Loucy (cell line): Measurements from ENCODE around the gene U2AF2.

ENCODE experiments used
- EZH2phosphoT487 ChIP-seq: fragments of 200-600 bp; IDR thresholded peaks from 2 replicates; pipeline ENCODE4 v1.6.1; 2018; ENCODE audit warnings: antibody characterized with exemption, mild to moderate bottlenecking, moderate library complexity, borderline replicate concordance
- TF ChIP-seq, protein P1 (sequence below): fragments of 200-600 bp; sonication (generic); conservative IDR thresholded peaks from 2 replicates; pipeline ENCODE4 v1.5.1; 2014; ENCODE audit warnings: mild to moderate bottlenecking, antibody characterized with exemption, low read length

DNA sequence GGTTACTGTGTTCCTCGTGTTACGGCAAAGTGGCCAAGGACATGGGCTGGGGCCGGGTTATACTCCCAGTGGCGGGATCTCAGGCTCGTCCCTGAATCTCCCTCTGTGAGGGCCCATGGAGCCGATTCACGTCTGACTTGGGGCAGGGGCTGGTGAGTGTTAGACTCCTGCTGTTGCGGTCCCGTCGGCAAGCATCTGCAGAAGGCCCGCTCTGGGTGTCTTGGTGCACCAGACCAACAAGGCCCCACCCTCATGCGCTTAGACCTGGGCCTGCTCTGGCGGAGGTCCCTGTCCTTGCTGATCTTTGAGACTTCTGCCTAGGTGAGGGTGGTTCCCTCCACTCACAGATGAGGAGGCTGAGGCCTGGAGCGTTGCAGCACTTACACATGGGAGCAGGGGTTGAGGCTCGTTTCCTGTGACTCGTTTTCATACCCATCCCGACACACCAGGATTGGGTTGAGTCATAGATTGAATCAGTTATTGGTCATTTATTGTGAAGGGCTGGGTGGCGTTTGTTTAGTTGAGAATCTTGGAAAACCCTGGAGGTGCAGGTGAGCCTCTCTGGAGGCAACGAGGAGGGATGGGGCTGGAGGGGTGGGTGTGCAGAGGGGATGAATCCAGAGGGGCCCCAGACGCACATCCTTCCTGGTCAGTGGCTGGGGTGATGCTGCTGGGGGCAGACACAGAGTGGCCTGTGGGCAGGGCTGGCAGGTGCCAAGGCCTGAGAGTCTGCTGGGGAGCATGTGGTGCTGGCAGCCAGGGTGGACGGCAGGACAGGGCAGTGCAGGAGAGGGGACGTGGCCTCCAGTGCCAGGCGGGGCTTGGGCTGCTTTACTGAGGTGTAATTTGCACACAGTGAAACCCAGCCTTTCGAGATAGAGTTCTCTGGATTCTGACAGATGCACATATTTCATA, 24.8 kb downstream of the U2AF2 start:
- TF ChIP-seq, protein P1, sequence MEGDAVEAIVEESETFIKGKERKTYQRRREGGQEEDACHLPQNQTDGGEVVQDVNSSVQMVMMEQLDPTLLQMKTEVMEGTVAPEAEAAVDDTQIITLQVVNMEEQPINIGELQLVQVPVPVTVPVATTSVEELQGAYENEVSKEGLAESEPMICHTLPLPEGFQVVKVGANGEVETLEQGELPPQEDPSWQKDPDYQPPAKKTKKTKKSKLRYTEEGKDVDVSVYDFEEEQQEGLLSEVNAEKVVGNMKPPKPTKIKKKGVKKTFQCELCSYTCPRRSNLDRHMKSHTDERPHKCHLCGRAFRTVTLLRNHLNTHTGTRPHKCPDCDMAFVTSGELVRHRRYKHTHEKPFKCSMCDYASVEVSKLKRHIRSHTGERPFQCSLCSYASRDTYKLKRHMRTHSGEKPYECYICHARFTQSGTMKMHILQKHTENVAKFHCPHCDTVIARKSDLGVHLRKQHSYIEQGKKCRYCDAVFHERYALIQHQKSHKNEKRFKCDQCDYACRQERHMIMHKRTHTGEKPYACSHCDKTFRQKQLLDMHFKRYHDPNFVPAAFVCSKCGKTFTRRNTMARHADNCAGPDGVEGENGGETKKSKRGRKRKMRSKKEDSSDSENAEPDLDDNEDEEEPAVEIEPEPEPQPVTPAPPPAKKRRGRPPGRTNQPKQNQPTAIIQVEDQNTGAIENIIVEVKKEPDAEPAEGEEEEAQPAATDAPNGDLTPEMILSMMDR, result no peak
- TF ChIP-seq EZH2phosphoT487, result no peak
